NK-92 (cell line): Measurements from ENCODE around the gene DYSF.
"Not testable (repeated sequence)": the region's sequence is repeated elsewhere in the genome, so short reads cannot be mapped to it uniquely, and the experiment has no call there.

ENCODE experiments used
- DNase-seq: peaks from one replicate; lab custom pipeline; 2025; ENCODE audit not compliant: unreplicated experiment; lab: John Stamatoyannopoulos, UW

Gene DYSF

DNA sequence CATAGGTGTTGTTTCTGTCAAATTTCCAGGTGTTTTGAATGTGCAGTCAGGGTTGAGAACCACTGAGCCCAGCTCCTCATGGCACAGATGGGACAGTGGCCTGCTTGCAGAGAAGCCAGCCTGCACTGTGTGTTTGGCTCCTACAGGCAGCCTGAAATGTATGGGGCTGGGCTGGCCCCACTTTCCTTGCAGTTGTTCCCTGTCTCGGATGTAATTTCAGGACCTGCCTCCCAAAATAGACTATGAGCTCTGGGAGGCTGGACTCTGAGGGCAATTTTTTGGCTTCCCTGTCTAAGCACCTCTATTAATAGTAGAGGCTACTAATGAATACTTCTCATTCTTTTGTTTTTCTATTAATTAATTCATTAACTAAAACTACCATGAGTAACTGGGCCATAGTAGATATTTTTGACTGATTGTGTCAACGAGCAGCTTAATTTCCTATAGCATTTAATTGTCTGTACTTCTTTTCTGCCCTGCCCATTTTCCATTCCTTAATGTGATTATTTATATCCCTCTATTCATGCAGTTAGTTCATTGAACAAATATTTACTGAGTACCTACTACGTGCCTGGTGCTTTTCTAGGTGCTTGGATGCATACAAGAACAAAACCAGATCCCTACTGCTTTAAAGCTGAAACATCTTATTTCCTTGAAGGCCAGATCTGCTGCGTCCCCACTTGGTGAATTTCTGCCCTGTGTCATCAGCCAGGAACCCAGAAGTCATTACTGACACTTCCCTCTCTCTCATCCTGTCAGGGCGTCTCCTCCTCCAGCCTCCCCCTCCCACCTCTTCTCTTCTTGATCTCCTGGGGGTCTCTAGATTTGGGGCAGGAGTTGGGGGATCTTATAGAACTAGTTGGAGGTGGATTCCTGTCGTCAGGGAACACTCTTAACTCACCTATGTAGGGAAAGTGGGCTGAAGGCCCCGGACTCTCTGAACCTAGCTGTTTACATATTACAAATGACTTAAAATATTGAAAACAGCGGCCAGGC, 16.3 kb downstream of the DYSF start:
- DNase-seq = no peak

- no peak for DNase-seq
Observed at GRCh38 chr2:71471276-71471675, 17.9 kb downstream of the DYSF start.

DNA sequence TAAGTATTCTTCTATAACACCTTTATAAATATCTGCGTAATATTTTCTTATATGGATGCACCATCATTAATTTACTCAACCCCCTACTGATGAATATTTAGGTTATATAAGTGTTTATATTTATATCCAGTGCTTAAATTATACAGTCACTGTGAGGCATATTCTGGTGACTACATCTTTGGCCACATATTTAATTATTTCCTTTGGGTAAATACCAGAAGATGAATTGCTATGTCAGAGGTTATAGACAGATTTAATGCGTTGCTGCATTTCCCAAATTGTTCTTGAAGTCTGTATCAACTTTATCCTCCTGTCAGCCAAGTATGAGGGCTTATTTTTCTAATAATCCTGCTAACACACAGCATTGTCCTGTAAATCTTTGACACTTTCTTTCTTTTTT, 18.7 kb downstream of the DYSF start:
- DNase-seq = no peak

DNA sequence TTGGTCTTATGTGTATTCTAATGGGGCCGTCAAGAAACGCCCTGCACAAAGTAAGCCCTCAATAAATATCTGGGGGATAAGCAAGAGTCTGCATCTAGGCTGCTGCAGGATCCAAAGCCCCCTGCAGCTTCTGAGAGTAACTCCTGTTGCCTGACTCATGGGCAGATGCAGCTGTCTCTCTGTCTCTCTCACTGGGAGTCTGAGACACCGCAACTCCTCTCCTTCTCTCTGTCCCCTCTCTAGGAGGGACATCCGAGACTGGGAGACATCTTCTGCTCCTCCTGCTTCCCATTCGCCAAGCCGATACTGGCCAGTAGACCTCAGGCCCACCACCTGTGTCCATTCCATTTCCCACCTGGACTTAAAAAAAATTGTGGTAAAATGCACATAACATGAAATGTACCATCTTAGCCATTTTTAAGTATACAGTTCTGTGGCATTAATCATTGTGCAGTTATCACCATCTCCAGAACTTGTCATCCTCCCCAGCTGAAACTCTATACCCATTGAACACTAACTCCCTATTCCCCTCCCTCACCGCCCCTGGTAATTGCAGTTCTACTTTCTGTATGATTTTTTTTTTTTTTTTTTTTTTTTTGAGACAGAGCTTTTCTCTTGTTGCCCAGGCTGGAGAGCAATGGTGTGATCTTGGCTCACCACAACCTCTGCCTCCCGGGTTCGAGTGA, 20.1 kb downstream of the DYSF start:
- DNase-seq = no peak

- DNase-seq = no peak
Observed at GRCh38 chr2:71474116-71474743, 20.9 kb downstream of the DYSF start.

- DNase-seq = no peak
Observed at GRCh38 chr2:71474744-71475397, 21.5 kb downstream of the DYSF start.

GRCh38 chr2:71476495-71476894, 23.1 kb downstream of the DYSF start:
- no peak for DNase-seq

GRCh38 chr2:71477231-71477691, 23.9 kb downstream of the DYSF start:
- DNase-seq = no peak

GRCh38 chr2:71478806-71479205, 25.4 kb downstream of the DYSF start:
- DNase-seq = no peak

DNA sequence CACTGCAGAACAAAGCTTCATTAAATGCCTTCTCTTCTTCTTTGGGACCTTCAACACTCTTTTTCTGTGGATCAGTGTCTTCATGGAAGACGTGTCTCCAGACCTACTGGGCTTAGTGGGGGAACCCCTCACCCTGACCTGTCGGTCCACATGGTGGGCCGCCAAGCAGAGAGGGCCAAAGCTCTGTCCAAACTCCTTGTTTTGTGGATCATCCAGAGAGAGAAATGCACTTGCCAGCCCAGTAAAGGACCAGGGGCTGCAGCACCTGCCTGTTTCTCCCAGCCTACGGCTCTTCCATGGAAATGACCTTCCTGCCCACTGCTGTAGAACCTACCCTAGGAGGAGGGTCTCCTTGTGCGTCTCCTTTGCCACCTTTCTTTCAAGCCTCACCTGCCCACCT, 25.9 kb downstream of the DYSF start:
- DNase-seq = no peak

DNA sequence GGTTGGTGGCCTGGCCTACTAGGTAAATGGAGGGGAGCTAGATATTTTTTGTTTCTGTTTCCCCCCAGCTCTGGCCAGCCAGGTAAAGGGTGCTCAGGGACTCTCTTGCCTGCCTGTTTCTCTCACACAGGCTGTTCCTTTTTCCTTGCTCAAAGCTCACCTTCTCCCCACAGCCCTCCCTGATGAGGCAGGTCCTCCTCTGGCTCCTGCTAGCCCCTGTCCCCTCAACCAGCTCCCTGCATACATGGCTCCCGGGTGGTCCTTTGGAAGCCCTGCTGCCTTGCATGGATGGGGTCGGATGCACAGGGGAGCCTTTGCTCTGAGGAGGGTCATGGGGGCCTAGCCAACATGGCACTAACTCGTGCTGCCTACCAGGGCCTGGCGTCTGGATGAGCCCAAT, 27.8 kb downstream of the DYSF start:
- DNase-seq = no peak

DNA sequence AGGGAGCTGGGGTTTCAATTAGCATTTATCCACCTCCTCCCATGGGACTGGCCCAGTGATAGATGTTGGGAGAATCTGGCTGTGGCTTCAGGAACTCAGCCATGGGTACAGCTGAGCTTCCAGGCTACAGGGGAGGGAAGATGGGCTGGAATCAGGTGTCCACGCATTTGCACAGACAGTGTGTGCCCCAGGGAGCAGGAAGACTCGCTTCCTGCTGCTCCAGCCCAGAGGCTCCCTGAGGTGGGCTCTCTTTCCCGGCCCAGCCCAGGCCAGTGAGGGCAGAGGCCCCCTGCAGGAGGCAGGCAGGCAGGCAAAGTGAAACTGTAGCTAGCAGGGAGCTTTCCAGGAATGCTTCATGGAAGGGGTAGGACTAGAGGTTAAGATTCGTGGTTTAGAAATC, 28.7 kb downstream of the DYSF start:
- no peak for DNase-seq

- DNase-seq = no peak
Observed at GRCh38 chr2:71483246-71483645, 29.9 kb downstream of the DYSF start.

- no peak for DNase-seq
Observed at GRCh38 chr2:71484354-71484753, 31.0 kb downstream of the DYSF start.

- no peak for DNase-seq
Observed at GRCh38 chr2:71486881-71487640, 33.7 kb downstream of the DYSF start.

DNA sequence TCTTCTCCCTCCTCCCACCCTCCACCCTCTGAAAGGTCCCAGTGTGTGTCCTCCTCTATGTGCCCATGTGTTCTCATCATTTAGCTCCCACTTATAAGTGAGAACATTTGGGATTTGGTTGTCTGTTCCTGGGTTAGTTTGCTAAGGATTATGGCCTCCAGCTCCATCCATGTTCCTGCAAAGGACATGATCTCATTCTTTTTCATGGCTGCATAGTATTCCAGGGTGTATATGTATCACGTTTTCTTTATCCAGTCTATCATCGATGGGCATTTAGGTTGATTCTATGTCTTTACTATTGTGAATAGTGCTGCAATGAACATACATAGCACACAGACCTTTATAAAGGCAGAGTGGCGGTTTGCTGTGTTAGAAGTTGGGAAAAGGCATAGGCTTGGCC, 38.2 kb downstream of the DYSF start:
- DNase-seq = not testable (repeated sequence)

GRCh38 chr2:71492112-71492511, 38.8 kb downstream of the DYSF start:
- DNase-seq = no peak

GRCh38 chr2:71494091-71494490, 40.7 kb downstream of the DYSF start:
- DNase-seq = no peak

GRCh38 chr2:71494523-71495155, 41.3 kb downstream of the DYSF start:
- DNase-seq = no peak
